Smooth muscle cell (in vitro differentiated cells): ENCODE results near the gene NKIRAS1. TPM values are rescaled to one million over a fixed set of nuclear protein-coding genes. Genes with fewer than 3 reads are reported as not detected.

Experiments
- DNase-seq: peaks from one replicate; lab custom pipeline; 2025; ENCODE audit not compliant: unreplicated experiment; lab: John Stamatoyannopoulos, UW
- H2AFZ ChIP-seq: fragments of 200-600 bp; sonication (generic); 2 replicates; pipeline ENCODE4 v1.6.0; 2016; ENCODE audit warnings: antibody characterized with exemption, low read depth, mild to moderate bottlenecking
- H3F3A ChIP-seq: fragments of 200-600 bp; sonication (generic); 2 replicates; pipeline ENCODE4 v1.6.0; 2017; ENCODE audit warnings: antibody characterized with exemption, low read depth
- H3K27ac ChIP-seq: fragments of 200-600 bp; sonication (generic); 2 replicates; pipeline ENCODE4 v1.5.1; 2016; ENCODE audit warnings: low read depth, mild to moderate bottlenecking
- H3K27me3 ChIP-seq: fragments of 200-600 bp; sonication (generic); 2 replicates; pipeline ENCODE4 v1.6.1; 2016; ENCODE audit warnings: low read depth, mild to moderate bottlenecking
- H3K36me3 ChIP-seq: fragments of 200-600 bp; sonication (generic); 2 replicates; pipeline ENCODE4 v1.5.1; 2016; ENCODE audit warnings: low read depth
- H3K4me1 ChIP-seq: fragments of 200-600 bp; sonication (generic); 2 replicates; pipeline ENCODE4 v1.5.1; 2016; ENCODE audit warnings: low read depth
- H3K4me2 ChIP-seq: fragments of 200-600 bp; sonication (generic); 2 replicates; pipeline ENCODE4 v1.6.0; 2016; ENCODE audit warnings: mild to moderate bottlenecking
- H3K4me3 ChIP-seq: fragments of 200-600 bp; sonication (generic); 2 replicates; pipeline ENCODE4 v1.5.1; 2016; ENCODE audit warnings: mild to moderate bottlenecking
- H3K79me2 ChIP-seq: fragments of 200-600 bp; sonication (generic); 2 replicates; pipeline ENCODE4 v1.6.0; 2016; ENCODE audit warnings: low read depth, mild to moderate bottlenecking
- H3K9ac ChIP-seq: fragments of 200-600 bp; sonication (generic); 2 replicates; pipeline ENCODE4 v1.6.0; 2016; ENCODE audit warnings: low read depth
- H3K9me3 ChIP-seq: fragments of 200-600 bp; sonication (generic); replicated peaks from 2 replicates; pipeline ENCODE4 v1.5.1; 2016; ENCODE audit warnings: low read depth
- H4K20me1 ChIP-seq: fragments of 200-600 bp; sonication (generic); 2 replicates; pipeline ENCODE4 v1.6.0; 2016; ENCODE audit warnings: low read depth
- CTCF ChIP-seq: fragments of 200-600 bp; sonication (generic); IDR thresholded peaks from 2 replicates; pipeline ENCODE4 v1.5.1; 2017; ENCODE audit warnings: borderline replicate concordance, mild to moderate bottlenecking, antibody characterized with exemption; ENCODE audit not compliant: insufficient read depth, poor library complexity, severe bottlenecking
- WGBS: methylation state at CpG from one replicate; pipeline ENCODE4 v1.1.7; 2016; ENCODE audit warnings: low lambda C conversion rate; 5-methylcytosine and 5-hydroxymethylcytosine counted together
- polyA plus RNA-seq: library from polyadenylated mRNA; unstranded; fragments of >200 nt; fragmentation: Nextera tagmentation; extraction: Ambion mirVana; gene quantifications from 2 replicates; pipeline ENCODE4 v1.2.1, GENCODE V29; 2016
- total RNA-seq: library from RNA; depleted of rRNA; stranded (reverse); fragments of >200 nt; gene quantifications from 2 replicates; pipeline ENCODE4 v1.2.3, GENCODE V29; 2014

The NKIRAS1 gene
- total and polyA plus RNA-seq, 2 experiments from 2014 or later: 15.3 to 17.1 TPM

GRCh38 chr3:23876923-23877322 lies 39.9 kb downstream of the NKIRAS1 start:
- TF ChIP-seq CTCF: no peak
- 95% methylated on average over 2 of the region's 2 CpGs for WGBS
- no peaks in the 10 kb centered on the region for H3K27me3 ChIP-seq
- peaks cover 65% of the 10 kb centered on the region for H3K79me2 ChIP-seq
- H4K20me1 ChIP-seq: peaks cover 88% of the 10 kb centered on the region
- H3K27ac ChIP-seq: peak overlapping the region; percentile 45
- H3K4me2 ChIP-seq: peak overlapping the region; percentile 43
- no peaks in the 10 kb centered on the region for H3K9me3 ChIP-seq
- no peak overlapping the region for H3K4me3 ChIP-seq
- peaks cover 16% of the 10 kb centered on the region for H3K4me1 ChIP-seq
- H3K9ac ChIP-seq: no peak overlapping the region
- H3K36me3 ChIP-seq: no peaks in the 10 kb centered on the region
- no peak for DNase-seq
- peaks cover 3% of the 10 kb centered on the region for H3F3A ChIP-seq
- H2AFZ ChIP-seq: no peak overlapping the region

GRCh38 chr3:23875113-23875725 lies 41.6 kb downstream of the NKIRAS1 start:
- DNase-seq: no peak
- Histone ChIP-seq H3K9me3 (no peaks in the 10 kb centered on the region), H2AFZ (no peak overlapping the region), H3K27me3 (no peaks in the 10 kb centered on the region), H3K36me3 (no peaks in the 10 kb centered on the region), H3K27ac (peak overlapping the region; percentile 60), H3K4me1 (peaks cover 16% of the 10 kb centered on the region), H3K9ac (no peak overlapping the region), H3F3A (peaks cover 3% of the 10 kb centered on the region), H4K20me1 (peaks cover 73% of the 10 kb centered on the region), H3K79me2 (peaks cover 51% of the 10 kb centered on the region), H3K4me3 (no peak overlapping the region), H3K4me2 (peak overlapping the region; percentile 20)
- 81% methylated on average over 4 of the region's 4 CpGs for WGBS
- TF ChIP-seq CTCF: no peak

GRCh38 chr3:23874359-23875112 lies 42.3 kb downstream of the NKIRAS1 start:
- H3F3A ChIP-seq: peaks cover 3% of the 10 kb centered on the region
- 48% methylated on average over 6 of the region's 6 CpGs for WGBS
- peaks cover 77% of the 10 kb centered on the region for H4K20me1 ChIP-seq
- TF ChIP-seq CTCF: no peak
- no peak overlapping the region for H2AFZ ChIP-seq
- H3K9me3 ChIP-seq: no peaks in the 10 kb centered on the region
- no peak overlapping the region for H3K4me3 ChIP-seq
- no peak for DNase-seq
- H3K27me3 ChIP-seq: no peaks in the 10 kb centered on the region
- peak overlapping the region; percentile 20 for H3K4me2 ChIP-seq
- no peaks in the 10 kb centered on the region for H3K36me3 ChIP-seq
- H3K79me2 ChIP-seq: peaks cover 54% of the 10 kb centered on the region
- no peak overlapping the region for H3K9ac ChIP-seq
- peaks cover 16% of the 10 kb centered on the region for H3K4me1 ChIP-seq
- H3K27ac ChIP-seq: peak overlapping the region; percentile 60
